Heart left ventricle (tissue), 16 donors: ENCODE data around the gene ECM1. TPM values are rescaled to one million over a fixed set of nuclear protein-coding genes. Genes with fewer than 3 reads are reported as not detected.
A peak's percentile ranks its signal among the peaks of the same experiment; 100 is the strongest.

Source experiments
- ATAC-seq, 4 donors: fragments of 200-7000 bp; cut with Tn5 transposase; one replicate each; pipeline ENCODE4 v1.9.1; 2020 to 2022; ENCODE audit warnings: moderate library complexity in 4 of 4, mild to moderate bottlenecking in 3 of 4, moderate number of reproducible peaks in 1 of 4
- DNase-seq, 5 donors: peaks; one replicate each; pipeline ENCODE4 v3.0.0-alpha.2; 2020
- H3K27ac ChIP-seq, 12 donors: fragments of 200-600 bp; sonication (generic) in 4 of 12; one replicate each; pipeline versions ENCODE4 v1.5.0 to v1.8.0; 2016 to 2022; ENCODE audit warnings: mild to moderate bottlenecking in 2 of 12
- H3K27me3 ChIP-seq, 9 donors: fragments of 200-600 bp; sonication (generic) in 2 of 9; one replicate each; pipeline versions ENCODE4 v1.5.1 to v1.8.0; 2016 to 2022; ENCODE audit warnings: mild to moderate bottlenecking in 3 of 9
- H3K36me3 ChIP-seq, 9 donors: fragments of 200-600 bp; sonication (generic) in 2 of 9; one replicate each; pipeline versions ENCODE4 v1.5.0 to v1.8.0; 2018 to 2022; ENCODE audit warnings: mild to moderate bottlenecking in 2 of 9
- H3K4me1 ChIP-seq, 12 donors: fragments of 200-600 bp; sonication (generic) in 4 of 12; one replicate each; pipeline versions ENCODE4 v1.5.0 to v1.8.0; 2016 to 2022; ENCODE audit warnings: mild to moderate bottlenecking in 3 of 12
- H3K4me3 ChIP-seq, 12 donors: fragments of 200-600 bp; sonication (generic) in 4 of 12; one replicate each; pipeline versions ENCODE4 v1.5.0 to v1.8.0; 2017 to 2022; ENCODE audit warnings: mild to moderate bottlenecking in 9 of 12, moderate library complexity in 4 of 12
- H3K9me3 ChIP-seq, 12 donors: fragments of 200-600 bp; sonication (generic) in 4 of 12; one replicate each; pipeline versions ENCODE4 v1.5.0 to v1.8.0; 2016 to 2022; ENCODE audit warnings: mild to moderate bottlenecking in 1 of 12
- POLR2A ChIP-seq, 2 donors: fragments of 450-650 bp; IDR thresholded peaks; one replicate each; pipeline ENCODE4 v1.6.1; 2017; ENCODE audit warnings: antibody characterized with exemption in 2 of 2, mild to moderate bottlenecking in 2 of 2, moderate library complexity in 2 of 2
- WGBS, 4 donors: extraction: QIAGEN DNeasy Blood & Tissue Kit in 2 of 4; methylation state at CpG; one replicate each; pipeline versions ENCODE4 v1.1.5 to v1.1.7; 2013 to 2018; 5-methylcytosine and 5-hydroxymethylcytosine counted together
- intact Hi-C, 10 donors: fragments of 100-400 bp; cut with DNase I; formaldehyde crosslinking; loops; one replicate each; pipeline versions ENCODE4 v1.11.1 to v1.14.2; 2022
- polyA plus RNA-seq, 2 donors: library from polyadenylated mRNA; stranded (reverse); fragments of 200-250 nt; gene quantifications; one replicate each; pipeline ENCODE4 v1.2.3, GENCODE V29; 2013
- total RNA-seq, 9 donors: library from RNA; depleted of rRNA in 2 of 9; stranded (reverse); fragments of >200 nt in 2 of 9; fragmentation: NEBNext Ultra II Directional in 3 of 9; extraction: Animal tissue kit (Norgen Biotek cat#: 25700) in 3 of 9; gene quantifications; one replicate each; pipeline versions ENCODE4 v1.1.0 to v1.2.4, GENCODE V29; 2016 to 2023
- TF ChIP-seq, protein P1 (sequence below), 12 donors: fragments of 200-600 bp; sonication (generic) in 4 of 12; IDR thresholded peaks; one replicate each; pipeline versions ENCODE4 v1.5.0 to v1.8.0; 2018 to 2022; ENCODE audit warnings: antibody characterized with exemption in 12 of 12, mild to moderate bottlenecking in 5 of 12
- donor health status: ischemic (EF 13 %, LVEDD 7.1; RV severe dilation, severe dysfunction).
- donor health status: healthy with polysubstance abuse.
- donor health status: DM: no; HTN: yes; CAD: no.
- donor health status: DM: no; HTN: no; CAD: no.
- donor health status: ischemic (EF 25% LVEDD 6.9; RV normal size, moderate dysfunction).
- donor health status: ischemic (EF 25% LVEDD 5.7; RV mildly dilated, moderate dysfunction).
- donor health status: healthy.
- donor health status: DM: yes; HTN: yes; CAD: no.
- donor health status: ischemic (EF 35%, LVEDD 5.7; RV mildly dilated, moderate dysfunction).
- donor health status: nonischemic (EF 11% LVEDD 7.7; RV severe dilation, severe dysfunction).
- donor health status: DM: yes; HTN: yes; CAD: no.
- donor health status: PGD.
- donor health status: ischemic (EF 29% LVEDD 5.4; RV normal size, mild dysfunction).
- donor health status: nonischemic (EF 23%, LVEDD 6.1; RV moderate dilation, normal function).

ECM1 gene
- total and polyA plus RNA-seq, 11 donors = 10.9 to 35.3 (median 15.4) TPM

DNA sequence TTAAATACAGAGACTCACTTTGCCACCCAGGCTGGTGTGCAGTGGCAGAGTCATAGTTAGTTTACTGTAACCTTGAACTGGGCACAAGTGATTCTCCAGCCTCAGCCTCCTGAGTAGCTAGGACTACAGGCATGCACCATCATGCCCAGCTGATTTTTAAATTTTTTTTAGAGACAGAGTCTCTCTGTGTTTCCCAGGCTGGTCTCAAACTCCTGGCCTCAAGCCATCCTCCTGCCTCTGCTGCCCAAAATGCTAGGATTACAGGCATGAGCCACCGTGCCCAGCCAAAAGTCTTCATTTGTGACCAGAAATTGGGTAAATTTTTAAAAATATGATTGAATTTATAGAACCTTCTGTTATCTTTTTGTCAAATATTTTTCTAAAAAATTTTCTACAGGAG lies 38.6 kb upstream of the ECM1 start:
- WGBS, 4 donors = 63 to 78% (median 72%) methylated on average over 1 of the region's 1 CpG
- no peaks in the 10 kb centered on the region for H3K27me3 ChIP-seq
- H3K4me1 ChIP-seq = peaks cover 0 to 26% (median 6%) of the 10 kb centered on the region in 12 donors
- peaks cover 0 to 94% (median 79%) of the 10 kb centered on the region in 9 donors for H3K36me3 ChIP-seq
- H3K27ac ChIP-seq = peak overlapping the region in 2 of 12 donors; percentile 13 to 65
- intact Hi-C loops = loop anchor here in 6 of 10 donors (5.0 to 10.0 kb wide), 4 partner anchors 63 to 346 kb away; partner anchors contain the start of gene ENSA (in 2 of the 6)
- TF ChIP-seq, protein P1, sequence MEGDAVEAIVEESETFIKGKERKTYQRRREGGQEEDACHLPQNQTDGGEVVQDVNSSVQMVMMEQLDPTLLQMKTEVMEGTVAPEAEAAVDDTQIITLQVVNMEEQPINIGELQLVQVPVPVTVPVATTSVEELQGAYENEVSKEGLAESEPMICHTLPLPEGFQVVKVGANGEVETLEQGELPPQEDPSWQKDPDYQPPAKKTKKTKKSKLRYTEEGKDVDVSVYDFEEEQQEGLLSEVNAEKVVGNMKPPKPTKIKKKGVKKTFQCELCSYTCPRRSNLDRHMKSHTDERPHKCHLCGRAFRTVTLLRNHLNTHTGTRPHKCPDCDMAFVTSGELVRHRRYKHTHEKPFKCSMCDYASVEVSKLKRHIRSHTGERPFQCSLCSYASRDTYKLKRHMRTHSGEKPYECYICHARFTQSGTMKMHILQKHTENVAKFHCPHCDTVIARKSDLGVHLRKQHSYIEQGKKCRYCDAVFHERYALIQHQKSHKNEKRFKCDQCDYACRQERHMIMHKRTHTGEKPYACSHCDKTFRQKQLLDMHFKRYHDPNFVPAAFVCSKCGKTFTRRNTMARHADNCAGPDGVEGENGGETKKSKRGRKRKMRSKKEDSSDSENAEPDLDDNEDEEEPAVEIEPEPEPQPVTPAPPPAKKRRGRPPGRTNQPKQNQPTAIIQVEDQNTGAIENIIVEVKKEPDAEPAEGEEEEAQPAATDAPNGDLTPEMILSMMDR (IDR thresholded peaks at IDR 0.05) = no peak
- no peak for TF ChIP-seq POLR2A (IDR thresholded peaks at IDR 0.05)
- DNase-seq = no peak
- no peaks in the 10 kb centered on the region for H3K9me3 ChIP-seq
- no peak overlapping the region for H3K4me3 ChIP-seq
- ATAC-seq = no peak

GRCh38 chr1:150472601-150473200 lies 35.2 kb upstream of the ECM1 start:
- intact Hi-C loops = loop anchor here in 3 of 10 donors (5.0 kb wide), 3 partner anchors 45 to 65 kb away; partner anchors contain the start of gene FALEC (in 1 of the 3)
- peaks cover 0 to 63% (median 46%) of the 10 kb centered on the region in 9 donors for H3K36me3 ChIP-seq
- H3K9me3 ChIP-seq = no peaks in the 10 kb centered on the region
- no peak for DNase-seq
- peaks cover 0 to 41% (median 17%) of the 10 kb centered on the region in 12 donors for H3K4me1 ChIP-seq
- no peaks in the 10 kb centered on the region for H3K27me3 ChIP-seq
- TF ChIP-seq, protein P1 (IDR thresholded peaks at IDR 0.05) = no peak
- no peak for TF ChIP-seq POLR2A (IDR thresholded peaks at IDR 0.05)
- ATAC-seq = no peak
- no peak overlapping the region for H3K4me3 ChIP-seq
- WGBS, 4 donors = 91 to 97% (median 93%) methylated on average over 9 to 10 of the region's 10 CpGs
- H3K27ac ChIP-seq = peak overlapping the region in 5 of 12 donors; percentile 7 to 51 (median 9)

DNA sequence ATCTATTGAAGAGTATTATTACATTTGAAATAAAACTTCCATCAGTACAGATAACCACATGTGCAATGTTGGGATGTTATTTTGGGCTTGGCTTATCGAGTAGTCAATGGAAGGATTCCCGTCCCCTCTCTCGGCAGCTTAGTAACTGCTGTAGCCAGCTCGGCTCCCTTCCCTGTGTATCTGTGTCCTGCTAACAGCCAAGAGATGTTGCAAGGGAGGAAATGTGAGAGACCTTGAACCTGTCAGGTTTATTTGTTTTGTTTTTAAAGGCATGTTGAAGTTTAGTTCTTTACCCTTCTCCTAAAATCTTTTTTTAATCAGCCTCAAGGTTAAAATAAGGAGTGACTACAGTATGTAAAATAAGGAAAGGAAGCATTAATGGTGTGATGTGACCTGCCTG lies 34.2 kb upstream of the ECM1 start:
- H3K4me3 ChIP-seq = no peak overlapping the region
- H3K9me3 ChIP-seq = no peaks in the 10 kb centered on the region
- peak in 4 of 5 donors; percentile 34 to 60 (median 52) for DNase-seq
- TF ChIP-seq, protein P1 (IDR thresholded peaks at IDR 0.05) = no peak
- TF ChIP-seq POLR2A (IDR thresholded peaks at IDR 0.05) = no peak
- H3K27ac ChIP-seq = peak overlapping the region in 11 of 12 donors; percentile 11 to 73 (median 50)
- 43 to 56% (median 51%) methylated on average over 4 of the region's 4 CpGs for WGBS, 4 donors
- peaks cover 0 to 47% (median 20%) of the 10 kb centered on the region in 12 donors for H3K4me1 ChIP-seq
- H3K27me3 ChIP-seq = no peaks in the 10 kb centered on the region
- peak; percentile 51 to 84 (median 82) for ATAC-seq
- intact Hi-C loops = loop anchor here in 3 of 10 donors (5.0 kb wide), 3 partner anchors 44 to 64 kb away; partner anchors contain the start of gene FALEC (in 1 of the 3)
- H3K36me3 ChIP-seq = peaks cover 0 to 55% (median 37%) of the 10 kb centered on the region in 9 donors

DNA sequence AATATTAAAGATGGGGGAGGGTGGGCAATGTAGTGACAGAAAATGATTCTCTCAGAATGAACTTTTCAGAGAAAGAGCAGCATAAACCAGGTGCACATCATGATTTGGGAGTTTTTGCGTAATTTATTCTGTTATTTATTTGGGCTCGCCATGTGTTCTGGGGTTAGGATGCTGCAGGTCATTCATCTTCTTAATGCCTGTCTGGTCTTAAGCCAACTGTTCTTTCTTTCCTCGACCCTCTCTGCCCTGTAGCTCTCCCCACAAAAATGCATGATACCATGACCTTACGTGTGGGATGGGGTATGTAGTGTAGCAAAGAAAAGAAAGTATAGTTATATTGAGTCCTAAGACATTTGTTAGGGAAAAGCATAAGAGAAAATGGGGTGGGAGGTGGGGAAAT lies 33.0 kb upstream of the ECM1 start:
- Histone ChIP-seq H3K27ac (peak overlapping the region in 4 of 12 donors; percentile 29 to 68 (median 50)), H3K36me3 (peaks cover 0 to 45% (median 33%) of the 10 kb centered on the region in 9 donors), H3K4me1 (peaks cover 0 to 47% (median 20%) of the 10 kb centered on the region in 12 donors), H3K4me3 (no peak overlapping the region), H3K9me3 (no peaks in the 10 kb centered on the region), H3K27me3 (no peaks in the 10 kb centered on the region)
- intact Hi-C loops = loop anchor here in 3 of 10 donors (5.0 kb wide), 3 partner anchors 42 to 62 kb away; partner anchors contain the start of gene FALEC (in 1 of the 3)
- no peak for ATAC-seq
- TF ChIP-seq, protein P1 (IDR thresholded peaks at IDR 0.05) = no peak
- no peak for TF ChIP-seq POLR2A (IDR thresholded peaks at IDR 0.05)
- WGBS, 4 donors = 70 to 88% (median 82%) methylated on average over 4 of the region's 4 CpGs
- DNase-seq = no peak
